GM23248 (cell line): ENCODE data around the gene PCSK5. TPM values are rescaled to one million over a fixed set of nuclear protein-coding genes. Genes with fewer than 3 reads are reported as not detected.

Experiments used
- DNase-seq: peaks from one replicate; pipeline ENCODE4 v3.0.0-alpha.2; 2015
- H2AFZ ChIP-seq: fragments of 200-600 bp; sonication (generic); 2 replicates; pipeline ENCODE4 v1.6.1; 2016; ENCODE audit warnings: antibody characterized with exemption
- H3F3A ChIP-seq: fragments of 200-600 bp; sonication (generic); 2 replicates; pipeline ENCODE4 v1.6.1; 2016; ENCODE audit warnings: mild to moderate bottlenecking, antibody characterized with exemption, mixed run types; ENCODE audit not compliant: insufficient read depth
- H3K27ac ChIP-seq: fragments of 200-600 bp; sonication (generic); 2 replicates; pipeline ENCODE4 v1.5.1; 2016; ENCODE audit warnings: mild to moderate bottlenecking
- H3K27me3 ChIP-seq: fragments of 200-600 bp; sonication (generic); replicated peaks from 2 replicates; pipeline ENCODE4 v1.6.1; 2016; ENCODE audit warnings: mild to moderate bottlenecking; ENCODE audit not compliant: insufficient read depth
- H3K36me3 ChIP-seq: fragments of 200-600 bp; sonication (generic); 2 replicates; pipeline ENCODE4 v1.6.1; 2016; ENCODE audit warnings: low read depth, mild to moderate bottlenecking
- H3K4me1 ChIP-seq: fragments of 200-600 bp; sonication (generic); 2 replicates; pipeline ENCODE4 v1.6.1; 2016; ENCODE audit warnings: mild to moderate bottlenecking; ENCODE audit not compliant: insufficient read depth
- H3K4me2 ChIP-seq: fragments of 200-600 bp; sonication (generic); one replicate; pipeline ENCODE4 v1.6.1; 2016; ENCODE audit warnings: mild to moderate bottlenecking; ENCODE audit not compliant: unreplicated experiment
- H3K4me3 ChIP-seq: fragments of 200-600 bp; sonication (generic); 2 replicates; pipeline ENCODE4 v1.5.1; 2016; ENCODE audit warnings: mild to moderate bottlenecking
- H3K79me2 ChIP-seq: fragments of 200-600 bp; sonication (generic); 2 replicates; pipeline ENCODE4 v1.6.1; 2016; ENCODE audit warnings: mild to moderate bottlenecking; ENCODE audit not compliant: insufficient read depth
- H3K9ac ChIP-seq: fragments of 200-600 bp; sonication (generic); 2 replicates; pipeline ENCODE4 v1.6.1; 2016; ENCODE audit warnings: mild to moderate bottlenecking
- H3K9me2 ChIP-seq: fragments of 200-600 bp; sonication (generic); 2 replicates; pipeline ENCODE4 v1.6.1; 2016; ENCODE audit warnings: mixed run types, mild to moderate bottlenecking, moderate library complexity; ENCODE audit not compliant: insufficient read depth
- H3K9me3 ChIP-seq: fragments of 200-600 bp; sonication (generic); one replicate; pipeline ENCODE4 v1.6.1; 2017; ENCODE audit warnings: low read depth
- H4K20me1 ChIP-seq: fragments of 200-600 bp; sonication (generic); 2 replicates; pipeline ENCODE4 v1.6.0; 2016; ENCODE audit not compliant: insufficient read depth
- EZH2 ChIP-seq: fragments of 200-600 bp; sonication (generic); IDR thresholded peaks from 2 replicates; pipeline ENCODE4 v1.6.1; 2018; ENCODE audit warnings: antibody characterized with exemption, mild to moderate bottlenecking; ENCODE audit not compliant: insufficient read depth, poor library complexity, severe bottlenecking
- EZH2phosphoT487 ChIP-seq: fragments of 200-600 bp; sonication (generic); IDR thresholded peaks from 2 replicates; pipeline ENCODE4 v1.6.1; 2018; ENCODE audit warnings: antibody characterized with exemption, moderate library complexity, mild to moderate bottlenecking, low read depth; ENCODE audit not compliant: insufficient read depth
- WGBS, 2 experiments: methylation state at CpG; one replicate each; pipeline ENCODE4 v1.1.6; 2015 to 2017; ENCODE audit warnings: low lambda C conversion rate in 2 of 2, low coverage in 1 of 2; ENCODE audit errors: missing lambda C conversion rate in 2 of 2; 5-methylcytosine and 5-hydroxymethylcytosine counted together
- in situ Hi-C: fragments of 300-500 bp; cut with MboI; formaldehyde crosslinking; loops from 2 replicates; pipeline ENCODE4 v1.15.0; 2020
- polyA plus RNA-seq: library from polyadenylated mRNA; unstranded; fragments of >200 nt; fragmentation: Nextera tagmentation; extraction: Ambion mirVana; gene quantifications from 2 replicates; pipeline ENCODE4 v1.2.1, GENCODE V29; 2016
- total RNA-seq: library from RNA; depleted of rRNA; stranded (reverse); fragments of >200 nt; shearing (Covaris generic); gene quantifications from 2 replicates; pipeline ENCODE4 v1.2.3, GENCODE V29; 2014

PCSK5 gene
- total and polyA plus RNA-seq, 2 experiments from 2014 or later, result 2.3 to 3.9 TPM

GRCh38 chr9:76213751-76214150 lies 323.3 kb downstream of the PCSK5 start:
- DNase-seq, result no peak
- in situ Hi-C loops, result no loop called here
- Histone ChIP-seq H3F3A (peaks cover 19% of the 10 kb centered on the region), H3K4me2 (no peak overlapping the region), H3K36me3 (no peaks in the 10 kb centered on the region), H3K79me2 (no peaks in the 10 kb centered on the region), H3K27ac (no peak overlapping the region), H3K27me3 (no peaks in the 10 kb centered on the region), H3K9ac (no peak overlapping the region), H3K9me2 (no peaks in the 10 kb centered on the region), H3K9me3 (no peaks in the 10 kb centered on the region), H4K20me1 (no peaks in the 10 kb centered on the region), H3K4me1 (peaks cover 23% of the 10 kb centered on the region), H2AFZ (no peak overlapping the region), H3K4me3 (no peak overlapping the region)
- 87 to 91% methylated on average over 3 of the region's 3 CpGs for whole genome bisulfite sequencing, 2 experiments
- TF ChIP-seq EZH2phosphoT487 (no peak), EZH2 (no peak)

- TF ChIP-seq EZH2phosphoT487, result no peak
- no peak for TF ChIP-seq EZH2
- DNase-seq, result peak; percentile 85
- in situ Hi-C loops, result no loop called here
- no peaks in the 10 kb centered on the region for H3K27me3 ChIP-seq
- peak overlapping the region; percentile 50 for H3K27ac ChIP-seq
- no peaks in the 10 kb centered on the region for H3K9me3 ChIP-seq
- H3K4me2 ChIP-seq, result peak overlapping the region; percentile 63
- H2AFZ ChIP-seq, result peak overlapping the region; percentile 57; the same call in 1 of the 2 replicates
- H3K4me3 ChIP-seq, result no peak overlapping the region
- peaks cover 23% of the 10 kb centered on the region for H3K4me1 ChIP-seq
- H3F3A ChIP-seq, result peaks cover 19% of the 10 kb centered on the region
- H3K9me2 ChIP-seq, result no peaks in the 10 kb centered on the region
- 0% methylated on average over 1 of the region's 1 CpG for WGBS, 2 experiments
- H3K36me3 ChIP-seq, result no peaks in the 10 kb centered on the region
- no peaks in the 10 kb centered on the region for H3K79me2 ChIP-seq
- H4K20me1 ChIP-seq, result no peaks in the 10 kb centered on the region
- H3K9ac ChIP-seq, result no peak overlapping the region; the same call in 1 of the 2 replicates
Measured at GRCh38 chr9:76215066-76215465, 324.6 kb downstream of the PCSK5 start.

- no peaks in the 10 kb centered on the region for H4K20me1 ChIP-seq
- H3K9ac ChIP-seq, result no peak overlapping the region
- peak; percentile 95 for DNase-seq
- peak overlapping the region; percentile 70 for H3K4me2 ChIP-seq
- in situ Hi-C loops, result no loop called here
- no peaks in the 10 kb centered on the region for H3K27me3 ChIP-seq
- no peak for TF ChIP-seq EZH2
- no peak for TF ChIP-seq EZH2phosphoT487
- H3F3A ChIP-seq, result peaks cover 19% of the 10 kb centered on the region
- H2AFZ ChIP-seq, result no peak overlapping the region
- peak overlapping the region; percentile 50 for H3K27ac ChIP-seq
- no peaks in the 10 kb centered on the region for H3K36me3 ChIP-seq
- H3K9me3 ChIP-seq, result no peaks in the 10 kb centered on the region
- H3K4me3 ChIP-seq, result no peak overlapping the region
- WGBS, 2 experiments, result 49 to 53% methylated on average over 2 of the region's 2 CpGs
- peaks cover 23% of the 10 kb centered on the region for H3K4me1 ChIP-seq
- no peaks in the 10 kb centered on the region for H3K9me2 ChIP-seq
- no peaks in the 10 kb centered on the region for H3K79me2 ChIP-seq
Measured at GRCh38 chr9:76216161-76216649, 325.7 kb downstream of the PCSK5 start.

GRCh38 chr9:76218117-76218885 lies 327.8 kb downstream of the PCSK5 start:
- no peak for DNase-seq
- Histone ChIP-seq H4K20me1 (no peaks in the 10 kb centered on the region), H3K79me2 (no peaks in the 10 kb centered on the region), H3F3A (peaks cover 19% of the 10 kb centered on the region), H3K4me3 (no peak overlapping the region), H2AFZ (no peak overlapping the region), H3K36me3 (no peaks in the 10 kb centered on the region), H3K9me3 (no peaks in the 10 kb centered on the region), H3K4me1 (peaks cover 23% of the 10 kb centered on the region), H3K4me2 (no peak overlapping the region), H3K27me3 (no peaks in the 10 kb centered on the region), H3K27ac (no peak overlapping the region), H3K9me2 (no peaks in the 10 kb centered on the region), H3K9ac (no peak overlapping the region)
- in situ Hi-C loops, result no loop called here
- WGBS, 2 experiments, result 77% methylated on average over 9 of the region's 9 CpGs
- TF ChIP-seq EZH2phosphoT487 (no peak), EZH2 (no peak)
